Psoas muscle (tissue), 8 donors: ENCODE results near the gene PGF. TPM values are rescaled to one million over a fixed set of nuclear protein-coding genes. Genes with fewer than 3 reads are reported as not detected.

Experiments
- ATAC-seq, 4 donors: fragments of 200-7000 bp; cut with Tn5 transposase; one replicate each; pipeline ENCODE4 v1.9.1; 2020; ENCODE audit warnings: moderate library complexity in 3 of 4, mild to moderate bottlenecking in 2 of 4
- DNase-seq, 2 donors: peaks; one replicate each; pipeline ENCODE4 v3.0.0-alpha.2; 2020
- H3K27ac ChIP-seq: fragments of 200-600 bp; one replicate; pipeline ENCODE4 v1.8.0; 2022
- H3K27me3 ChIP-seq, 3 donors: fragments of 200-600 bp in 1 of 3; one replicate each; pipeline versions ENCODE4 v1.6.1 to v1.8.0; 2013 to 2022; ENCODE audit warnings: low read length in 2 of 3, mild to moderate bottlenecking in 2 of 3, moderate library complexity in 1 of 3; ENCODE audit not compliant: insufficient read depth in 3 of 3
- H3K36me3 ChIP-seq, 2 donors: fragments of 200-600 bp in 1 of 2; one replicate each; pipeline versions ENCODE4 v1.6.1 to v1.8.0; 2013 to 2022; ENCODE audit warnings: low read depth in 1 of 2, mild to moderate bottlenecking in 1 of 2, moderate library complexity in 1 of 2; ENCODE audit not compliant: insufficient read depth in 1 of 2
- H3K4me1 ChIP-seq: fragments of 200-600 bp; one replicate; pipeline ENCODE4 v1.8.0; 2022
- H3K4me3 ChIP-seq: fragments of 200-600 bp; one replicate; pipeline ENCODE4 v1.8.0; 2022; ENCODE audit warnings: mild to moderate bottlenecking
- H3K9me3 ChIP-seq: fragments of 200-600 bp; one replicate; pipeline ENCODE4 v1.8.0; 2022
- WGBS, 3 donors: extraction: QIAGEN DNeasy Blood & Tissue Kit; methylation state at CpG; one replicate each; pipeline versions ENCODE4 v1.1.6 to v1.1.7; 2013; 5-methylcytosine and 5-hydroxymethylcytosine counted together
- intact Hi-C, 2 donors: fragments of 100-400 bp; cut with DNase I; formaldehyde crosslinking; loops; one replicate each; pipeline versions ENCODE4 v1.11.0 to v1.14.2; 2022
- polyA plus RNA-seq, 3 donors: library from polyadenylated mRNA; stranded (reverse); fragments of 200-250 nt; gene quantifications; one replicate each; pipeline ENCODE4 v1.2.3, GENCODE V29; 2013
- total RNA-seq, 4 donors: library from RNA; stranded (reverse); fragmentation: NEBNext Ultra II Directional in 2 of 4; extraction: Animal tissue kit (Norgen Biotek cat#: 25700) in 2 of 4; gene quantifications; one replicate each; pipeline versions ENCODE4 v1.2.1 to v1.2.4, GENCODE V29; 2021 to 2023
- TF ChIP-seq, protein P1 (sequence below): fragments of 200-600 bp; IDR thresholded peaks from one replicate; pipeline ENCODE4 v1.8.0; 2022; ENCODE audit warnings: antibody characterized with exemption
- donor health status: healthy with polysubstance abuse.
- donor health status: DM: no; HTN: no; CAD: no; lungs with moderate emphysema.
- donor health status: Bipolar disorder and iron deficiency.
- donor health status: healthy.
- donor health status: DM: yes; HTN: yes; CAD: no.
- donor health status: DM: no; HTN: no; CAD: no.
- donor health status: DM: no; HTN: no; CAD: no.
- donor health status: DM: yes; HTN: yes; CAD: no.

Gene PGF
- total and polyA plus RNA-seq, 7 donors = 2.5 to 9.8 (median 7.9) TPM

DNA sequence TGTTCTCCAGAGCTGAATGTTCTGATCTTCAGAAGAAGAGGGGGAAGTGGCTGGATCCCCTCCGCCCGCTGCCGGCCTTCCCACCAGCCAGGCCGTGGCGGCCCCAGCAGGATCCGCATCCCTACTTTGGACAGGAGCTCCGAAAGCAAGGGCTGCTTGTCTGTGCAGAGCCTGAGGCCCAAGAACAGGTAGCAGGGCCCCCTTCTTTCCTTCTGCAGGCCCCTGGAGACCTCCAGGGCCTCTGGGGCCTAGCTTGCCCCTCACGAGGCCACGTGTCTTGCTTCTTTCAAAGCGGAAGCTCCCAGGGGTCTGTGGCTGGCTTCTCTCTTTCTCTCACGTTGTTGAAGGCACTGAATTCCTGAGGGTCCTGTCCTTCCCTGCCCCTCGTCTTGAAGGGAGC lies 13.2 kb downstream of the PGF start:
- H3K4me1 ChIP-seq = peaks cover 41% of the 10 kb centered on the region
- H3K36me3 ChIP-seq = no peaks in the 10 kb centered on the region
- WGBS, 3 donors = 72 to 77% (median 75%) methylated on average over 12 of the region's 12 CpGs
- DNase-seq (no peak), ATAC-seq (no peak)
- H3K4me3 ChIP-seq = no peak overlapping the region
- no peaks in the 10 kb centered on the region for H3K9me3 ChIP-seq
- intact Hi-C loops = loop anchor here in 1 of 2 donors (10.0 kb wide), 1 partner anchor 143 kb away; no protein-coding TSS in a partner anchor
- TF ChIP-seq, protein P1, sequence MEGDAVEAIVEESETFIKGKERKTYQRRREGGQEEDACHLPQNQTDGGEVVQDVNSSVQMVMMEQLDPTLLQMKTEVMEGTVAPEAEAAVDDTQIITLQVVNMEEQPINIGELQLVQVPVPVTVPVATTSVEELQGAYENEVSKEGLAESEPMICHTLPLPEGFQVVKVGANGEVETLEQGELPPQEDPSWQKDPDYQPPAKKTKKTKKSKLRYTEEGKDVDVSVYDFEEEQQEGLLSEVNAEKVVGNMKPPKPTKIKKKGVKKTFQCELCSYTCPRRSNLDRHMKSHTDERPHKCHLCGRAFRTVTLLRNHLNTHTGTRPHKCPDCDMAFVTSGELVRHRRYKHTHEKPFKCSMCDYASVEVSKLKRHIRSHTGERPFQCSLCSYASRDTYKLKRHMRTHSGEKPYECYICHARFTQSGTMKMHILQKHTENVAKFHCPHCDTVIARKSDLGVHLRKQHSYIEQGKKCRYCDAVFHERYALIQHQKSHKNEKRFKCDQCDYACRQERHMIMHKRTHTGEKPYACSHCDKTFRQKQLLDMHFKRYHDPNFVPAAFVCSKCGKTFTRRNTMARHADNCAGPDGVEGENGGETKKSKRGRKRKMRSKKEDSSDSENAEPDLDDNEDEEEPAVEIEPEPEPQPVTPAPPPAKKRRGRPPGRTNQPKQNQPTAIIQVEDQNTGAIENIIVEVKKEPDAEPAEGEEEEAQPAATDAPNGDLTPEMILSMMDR = no peak
- H3K27ac ChIP-seq = peak overlapping the region; percentile 90
- H3K27me3 ChIP-seq = no peaks in the 10 kb centered on the region

- Histone ChIP-seq H3K27ac (peak overlapping the region; percentile 90), H3K27me3 (no peaks in the 10 kb centered on the region), H3K9me3 (no peaks in the 10 kb centered on the region), H3K4me3 (no peak overlapping the region), H3K36me3 (no peaks in the 10 kb centered on the region), H3K4me1 (peaks cover 41% of the 10 kb centered on the region)
- TF ChIP-seq, protein P1 = no peak
- WGBS, 3 donors = 41 to 53% (median 42%) methylated on average over 13 of the region's 13 CpGs
- intact Hi-C loops = loop anchor here (2.0 to 10.0 kb wide), 2 partner anchors 143 to 151 kb away; no protein-coding TSS in a partner anchor
- DNase-seq (peak; percentile 70 to 80), ATAC-seq (no peak)
These were observed 13.7 kb downstream of the PGF start for GRCh38 chr14:74941676-74942097.

DNA sequence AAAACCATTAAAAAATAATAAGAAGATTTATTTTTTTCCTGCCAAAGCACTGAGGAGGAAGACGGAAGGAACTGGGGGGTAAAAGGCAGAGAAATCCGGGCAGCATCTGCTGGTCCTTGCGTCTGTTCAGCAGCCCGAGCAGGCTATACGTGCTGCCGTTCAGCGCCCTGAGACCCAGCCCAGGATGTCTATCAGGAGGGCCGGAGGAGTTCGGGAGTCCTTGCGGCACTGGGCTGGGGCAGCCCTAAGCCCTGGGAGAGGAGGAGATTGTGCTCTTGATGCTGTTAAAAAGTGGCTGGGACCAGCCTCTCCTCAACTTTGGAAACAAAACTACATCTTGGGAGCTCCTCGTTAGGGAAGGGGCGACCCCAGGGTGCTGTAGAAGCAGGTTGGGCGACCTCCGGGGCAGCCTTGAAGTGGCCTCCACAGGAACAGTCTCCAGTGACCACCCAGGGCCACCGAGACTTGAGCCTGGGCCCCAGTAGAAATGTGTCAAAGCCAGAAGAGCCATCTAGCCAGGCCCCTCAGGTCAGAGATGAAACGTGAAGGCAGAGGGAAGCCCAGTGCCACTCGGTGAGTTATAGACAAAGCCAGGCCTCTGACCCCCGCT lies 14.3 kb downstream of the PGF start:
- Histone ChIP-seq H3K9me3 (no peaks in the 10 kb centered on the region), H3K36me3 (no peaks in the 10 kb centered on the region), H3K4me1 (peaks cover 41% of the 10 kb centered on the region), H3K27ac (peak overlapping the region; percentile 90), H3K27me3 (no peaks in the 10 kb centered on the region), H3K4me3 (no peak overlapping the region)
- intact Hi-C loops = loop anchor here (2.0 to 10.0 kb wide), 2 partner anchors 144 to 152 kb away; no protein-coding TSS in a partner anchor
- ATAC-seq (no peak), DNase-seq (peak in 1 of 2 donors; percentile 55)
- 75 to 79% (median 76%) methylated on average over 17 to 18 of the region's 18 CpGs for WGBS, 3 donors
- TF ChIP-seq, protein P1 = no peak

DNA sequence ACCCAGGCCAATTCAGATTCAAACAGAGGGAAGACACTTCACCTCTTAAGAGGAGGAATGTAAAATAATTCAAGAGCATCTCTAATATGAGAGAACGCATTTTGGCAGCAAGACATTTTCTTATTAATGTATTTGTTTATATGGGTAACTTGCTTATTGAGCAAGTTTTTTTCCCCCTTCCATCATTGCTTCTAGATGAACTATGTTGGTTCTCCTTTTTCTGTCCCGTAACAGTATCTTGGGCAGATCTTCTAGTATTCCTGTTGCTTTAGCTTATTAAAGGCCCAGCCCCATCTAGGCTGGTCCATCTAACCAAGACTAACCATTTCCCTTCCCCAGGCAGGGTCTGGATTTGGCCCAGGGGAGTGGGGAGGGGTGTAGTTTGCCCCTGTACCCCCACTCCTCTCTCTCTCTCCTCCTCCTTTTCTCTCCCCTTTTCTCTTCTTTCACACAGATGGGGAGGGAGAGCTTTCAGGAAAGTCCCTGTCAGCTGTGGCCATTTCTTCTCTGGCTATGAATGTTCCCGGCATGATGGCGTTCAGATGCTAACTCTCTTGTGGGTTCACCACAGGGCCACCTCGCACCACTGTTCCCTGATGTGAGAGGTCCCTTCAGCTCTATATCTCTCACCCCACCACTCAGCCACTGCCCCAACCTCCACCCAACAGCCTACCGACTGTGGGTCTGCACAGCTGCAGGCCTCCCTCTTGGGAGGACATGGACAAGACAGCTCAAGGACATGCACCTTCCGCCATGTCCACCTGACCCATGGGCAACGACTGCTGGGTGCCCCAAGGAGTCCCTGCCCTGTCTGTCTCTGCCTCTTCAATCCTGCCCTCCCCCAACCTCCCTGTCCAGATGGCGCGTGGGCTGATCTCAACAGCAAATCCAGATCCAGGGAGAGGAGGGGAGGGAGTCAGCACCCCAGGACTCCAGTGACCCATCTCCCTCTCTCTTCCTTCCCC lies 16.6 kb downstream of the PGF start:
- Histone ChIP-seq H3K4me3 (no peak overlapping the region), H3K27ac (peak overlapping the region; percentile 90), H3K9me3 (no peaks in the 10 kb centered on the region), H3K4me1 (peaks cover 60% of the 10 kb centered on the region), H3K36me3 (no peaks in the 10 kb centered on the region), H3K27me3 (no peaks in the 10 kb centered on the region)
- TF ChIP-seq, protein P1 = no peak
- 78 to 85% (median 84%) methylated on average over 10 of the region's 10 CpGs for WGBS, 3 donors
- intact Hi-C loops = no loop called here
- DNase-seq (no peak), ATAC-seq (no peak)
